Ammon's horn (tissue), 1 donor: ENCODE data around the gene CSNK2A1.

Experiments used
- DNase-seq: peaks from one replicate; pipeline ENCODE4 v3.0.0-alpha.2; 2016; ENCODE audit warnings: low spot score

The CSNK2A1 gene

GRCh38 chr20:430091-430999 is 113.2 kb downstream of the CSNK2A1 start:
- no peak for DNase-seq

- no peak for DNase-seq
Measured at GRCh38 chr20:428658-429200, 114.9 kb downstream of the CSNK2A1 start.

GRCh38 chr20:427849-428657 is 115.5 kb downstream of the CSNK2A1 start:
- DNase-seq = no peak

- DNase-seq = no peak
Measured at GRCh38 chr20:427401-427800, 116.2 kb downstream of the CSNK2A1 start.

- DNase-seq = no peak
Measured at GRCh38 chr20:426566-426965, 117.0 kb downstream of the CSNK2A1 start.
